A673 (cell line): ENCODE measurements around the gene FTO. TPM values are rescaled to one million over a fixed set of nuclear protein-coding genes. Genes with fewer than 3 reads are reported as not detected.

Experiments used
- BruUV-seq: library from RNA; stranded (reverse); fragments of 400-500 nt; replicated peaks from 2 replicates; lab custom pipeline; 2021; lab: Mats Ljungman, UMichigan
- CTCF ChIA-PET: fragments of 300-600 bp; sonication (Branson Sonifier 250); formaldehyde crosslinking; loops from one replicate; lab custom pipeline; 2022; ENCODE audit warnings: antibody characterized with exemption; lab: Charles Lee
- POLR2A ChIA-PET: fragments of 300-600 bp; sonication (Branson Sonifier 250); formaldehyde crosslinking; loops from one replicate; lab custom pipeline; 2022; ENCODE audit warnings: antibody characterized with exemption; ENCODE audit not compliant: low non-redundant PET; lab: Charles Lee
- DNase-seq: peaks from one replicate; pipeline ENCODE4 v3.0.0-alpha.2; 2015; ENCODE audit warnings: low spot score
- H3K27ac ChIP-seq: fragments of 200-600 bp; sonication (generic); 2 replicates; pipeline ENCODE4 v1.5.1; 2016; ENCODE audit warnings: mixed run types, low read depth, mild to moderate bottlenecking, mixed read lengths, antibody characterized with exemption, low read length; ENCODE audit not compliant: poor library complexity, severe bottlenecking
- H3K27me3 ChIP-seq: fragments of 200-600 bp; sonication (generic); replicated peaks from 2 replicates; pipeline ENCODE4 v1.6.1; 2017; ENCODE audit warnings: mixed run types, low read depth, mild to moderate bottlenecking, mixed read lengths, antibody characterized with exemption, low read length; ENCODE audit not compliant: insufficient read depth, poor library complexity
- H3K36me3 ChIP-seq: fragments of 200-600 bp; sonication (generic); 2 replicates; pipeline ENCODE4 v1.6.1; 2016; ENCODE audit warnings: mixed run types, mild to moderate bottlenecking, mixed read lengths, antibody characterized with exemption, low read length; ENCODE audit not compliant: insufficient read depth, poor library complexity, severe bottlenecking
- H3K4me1 ChIP-seq: fragments of 200-600 bp; sonication (generic); 2 replicates; pipeline ENCODE4 v1.6.1; 2017; ENCODE audit warnings: mixed run types, mild to moderate bottlenecking, mixed read lengths, antibody characterized with exemption, low read length; ENCODE audit not compliant: insufficient read depth, poor library complexity, severe bottlenecking
- H3K4me3 ChIP-seq: fragments of 200-600 bp; sonication (generic); 2 replicates; pipeline ENCODE4 v1.5.1; 2016; ENCODE audit warnings: low read depth, mixed run types, mild to moderate bottlenecking, mixed read lengths, low read length; ENCODE audit not compliant: poor library complexity, severe bottlenecking
- H3K9me3 ChIP-seq: fragments of 200-600 bp; sonication (generic); 2 replicates; pipeline ENCODE4 v1.6.1; 2016; ENCODE audit warnings: mixed run types, low read depth, mild to moderate bottlenecking, mixed read lengths, antibody characterized with exemption, low read length; ENCODE audit not compliant: poor library complexity, severe bottlenecking
- EZH2 ChIP-seq: fragments of 200-600 bp; sonication (generic); IDR thresholded peaks from 2 replicates; pipeline ENCODE4 v1.6.1; 2017; ENCODE audit warnings: borderline replicate concordance, low read depth, mild to moderate bottlenecking, mixed read lengths, antibody characterized with exemption, low read length; ENCODE audit not compliant: poor library complexity, severe bottlenecking
- intact Hi-C: fragments of 100-400 bp; cut with micrococcal nuclease; formaldehyde crosslinking; loops from one replicate; pipeline ENCODE4 v1.10.0; 2022; ENCODE audit not compliant: unreplicated experiment
- total RNA-seq: library from RNA; stranded (reverse); gene quantifications from 2 replicates; pipeline ENCODE4 v1.2.3, GENCODE V29; 2021
- TF ChIP-seq, protein P1 (sequence below): fragments of 300-800, 200-600 bp; sonication (generic); conservative IDR thresholded peaks from 2 replicates; pipeline ENCODE4 v1.5.1; 2017; ENCODE audit warnings: low read depth, mild to moderate bottlenecking, antibody characterized with exemption, low read length, moderate library complexity, mixed read lengths

Gene FTO
- total RNA-seq, 1 experiment from 2014 or later, result 73.4 TPM

DNA sequence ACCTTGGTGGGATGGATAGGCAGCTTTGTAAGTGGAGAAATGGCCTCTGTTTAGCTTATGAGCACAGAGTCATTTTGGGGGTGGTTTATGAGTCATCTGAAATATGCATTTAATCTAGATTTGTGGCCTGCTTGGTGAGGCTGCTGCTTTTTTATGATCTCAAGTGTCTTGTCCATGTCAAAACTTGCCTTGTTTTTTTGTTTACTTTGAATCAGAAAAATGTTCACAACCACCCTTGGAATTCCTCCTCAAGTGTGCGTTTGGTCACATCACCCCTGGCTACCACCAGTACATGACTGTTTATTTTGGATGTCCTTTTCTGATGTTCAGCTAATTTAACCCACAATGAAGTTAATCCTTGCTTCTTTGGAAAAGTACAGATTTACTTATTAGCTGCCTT is 64.6 kb downstream of the FTO start:
- peak; percentile 32 for DNase-seq
- Histone ChIP-seq H3K27ac (no peak overlapping the region), H3K27me3 (no peaks in the 10 kb centered on the region), H3K4me1 (peaks cover 28% of the 10 kb centered on the region), H3K4me3 (no peak overlapping the region), H3K36me3 (no peaks in the 10 kb centered on the region), H3K9me3 (no peaks in the 10 kb centered on the region)
- TF ChIP-seq, protein P1, sequence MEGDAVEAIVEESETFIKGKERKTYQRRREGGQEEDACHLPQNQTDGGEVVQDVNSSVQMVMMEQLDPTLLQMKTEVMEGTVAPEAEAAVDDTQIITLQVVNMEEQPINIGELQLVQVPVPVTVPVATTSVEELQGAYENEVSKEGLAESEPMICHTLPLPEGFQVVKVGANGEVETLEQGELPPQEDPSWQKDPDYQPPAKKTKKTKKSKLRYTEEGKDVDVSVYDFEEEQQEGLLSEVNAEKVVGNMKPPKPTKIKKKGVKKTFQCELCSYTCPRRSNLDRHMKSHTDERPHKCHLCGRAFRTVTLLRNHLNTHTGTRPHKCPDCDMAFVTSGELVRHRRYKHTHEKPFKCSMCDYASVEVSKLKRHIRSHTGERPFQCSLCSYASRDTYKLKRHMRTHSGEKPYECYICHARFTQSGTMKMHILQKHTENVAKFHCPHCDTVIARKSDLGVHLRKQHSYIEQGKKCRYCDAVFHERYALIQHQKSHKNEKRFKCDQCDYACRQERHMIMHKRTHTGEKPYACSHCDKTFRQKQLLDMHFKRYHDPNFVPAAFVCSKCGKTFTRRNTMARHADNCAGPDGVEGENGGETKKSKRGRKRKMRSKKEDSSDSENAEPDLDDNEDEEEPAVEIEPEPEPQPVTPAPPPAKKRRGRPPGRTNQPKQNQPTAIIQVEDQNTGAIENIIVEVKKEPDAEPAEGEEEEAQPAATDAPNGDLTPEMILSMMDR, result no peak
- no peak for TF ChIP-seq EZH2
- CTCF ChIA-PET, result interaction anchor here (0.6 kb wide), 1 partner anchor 525 kb away, joined by 3 read pairs; no protein-coding TSS in a partner anchor
- no TSS peak for BruUV-seq
- intact Hi-C loops, result no loop called here
- POLR2A ChIA-PET, result no interaction called here

DNA sequence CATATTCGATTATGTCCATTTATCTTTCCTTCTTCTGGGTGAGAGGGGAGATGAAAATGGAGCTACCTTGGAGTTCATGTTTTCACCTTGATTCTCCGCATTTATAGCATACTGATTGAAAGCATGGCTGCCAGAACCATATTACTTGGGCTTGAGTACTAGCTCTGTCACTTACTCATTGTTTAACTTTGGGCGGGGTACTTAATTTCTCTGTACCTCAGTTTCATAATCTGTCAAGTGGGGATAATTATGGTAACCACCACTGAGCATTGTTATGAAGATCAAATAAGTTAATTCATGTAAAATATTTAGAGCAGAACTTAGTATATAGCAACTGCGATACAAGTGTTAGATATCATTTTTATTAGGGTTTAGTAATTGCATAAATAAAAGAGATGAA is 65.2 kb downstream of the FTO start:
- ChIA-PET CTCF (interaction anchor here (0.6 kb wide), 1 partner anchor 525 kb away, joined by 3 read pairs; no protein-coding TSS in a partner anchor), POLR2A (no interaction called here)
- Histone ChIP-seq H3K36me3 (no peaks in the 10 kb centered on the region), H3K4me1 (peaks cover 31% of the 10 kb centered on the region), H3K27ac (no peak overlapping the region), H3K9me3 (no peaks in the 10 kb centered on the region), H3K4me3 (no peak overlapping the region), H3K27me3 (no peaks in the 10 kb centered on the region)
- intact Hi-C loops, result no loop called here
- TF ChIP-seq, protein P1, result no peak
- no peak for TF ChIP-seq EZH2
- no TSS peak for BruUV-seq
- DNase-seq, result no peak

DNA sequence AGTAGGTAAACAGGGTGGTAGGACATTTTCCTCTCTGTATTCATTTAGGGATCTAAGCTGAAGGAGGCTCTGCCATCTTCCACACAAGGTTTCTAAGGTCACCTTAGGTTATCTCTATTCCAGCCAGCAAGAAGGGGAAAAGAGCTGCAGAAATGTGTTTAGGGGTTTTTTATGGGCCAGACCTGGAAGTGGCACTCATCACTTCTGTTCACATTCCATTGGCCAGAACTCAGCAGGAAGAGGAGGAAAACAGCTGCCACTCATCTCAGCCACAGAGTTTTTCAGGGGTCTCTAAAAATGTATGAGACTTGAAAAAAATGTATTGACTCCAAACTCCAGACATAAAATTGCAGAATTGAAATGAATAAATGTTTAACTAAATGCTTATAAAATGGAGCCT is 65.8 kb downstream of the FTO start:
- BruUV-seq, result no TSS peak
- CTCF ChIA-PET, result no interaction called here

More for the DNA sequence above, 65.8 kb downstream of the FTO start:
- no peak for DNase-seq
- H3K9me3 ChIP-seq, result no peaks in the 10 kb centered on the region
- no peaks in the 10 kb centered on the region for H3K27me3 ChIP-seq
- H3K4me3 ChIP-seq, result no peak overlapping the region
- intact Hi-C loops, result loop anchor here (5.0 kb wide), 5 partner anchors 123 to 1488 kb away; no protein-coding TSS in a partner anchor
- TF ChIP-seq, protein P1, result no peak
- TF ChIP-seq EZH2, result no peak
- peaks cover 31% of the 10 kb centered on the region for H3K4me1 ChIP-seq
- no peaks in the 10 kb centered on the region for H3K36me3 ChIP-seq
- H3K27ac ChIP-seq, result no peak overlapping the region
- POLR2A ChIA-PET, result no interaction called here
